Thyroid gland (tissue), 4 donors: ENCODE data around the gene TCEA2. TPM values are rescaled to one million over a fixed set of nuclear protein-coding genes. Genes with fewer than 3 reads are reported as not detected.

Experiments used
- DNase-seq, 2 donors: peaks; one replicate each; pipeline ENCODE4 v3.0.0-alpha.2; 2019
- H3K27ac ChIP-seq, 3 donors: fragments of 200-600 bp; sonication (generic); 1 replicate in 2 of 3; 2 replicates in 1 of 3; pipeline ENCODE4 v1.5.1; 2016 to 2019; ENCODE audit warnings: mild to moderate bottlenecking in 1 of 3, moderate library complexity in 1 of 3
- H3K27me3 ChIP-seq: fragments of 200-600 bp; sonication (generic); one replicate; pipeline ENCODE4 v1.5.1; 2019
- H3K36me3 ChIP-seq, 2 donors: fragments of 200-600 bp; sonication (generic); one replicate each; pipeline ENCODE4 v1.5.1; 2016 to 2019
- H3K4me1 ChIP-seq, 2 donors: fragments of 200-600 bp; sonication (generic); one replicate each; pipeline ENCODE4 v1.5.1; 2017 to 2019
- H3K4me3 ChIP-seq, 3 donors: fragments of 200-600 bp; sonication (generic); replicated peaks in 1 of 3; 1 replicate in 2 of 3; 2 replicates in 1 of 3; pipeline ENCODE4 v1.5.1; 2016; ENCODE audit warnings: mild to moderate bottlenecking in 1 of 3
- H3K9me3 ChIP-seq: fragments of 200-600 bp; sonication (generic); one replicate; pipeline ENCODE4 v1.5.1; 2017
- POLR2A ChIP-seq, 2 donors: fragments of 450-650 bp; IDR thresholded peaks; one replicate each; pipeline ENCODE4 v1.6.1; 2017; ENCODE audit warnings: antibody characterized with exemption in 2 of 2, mild to moderate bottlenecking in 2 of 2, moderate library complexity in 1 of 2
- WGBS, 2 donors: methylation state at CpG; one replicate each; pipeline ENCODE4 v1.1.5; 2017; 5-methylcytosine and 5-hydroxymethylcytosine counted together
- intact Hi-C: fragments of 100-400 bp; cut with DNase I; formaldehyde crosslinking; loops from one replicate; pipeline ENCODE4 v1.15.1; 2023
- total RNA-seq, 4 donors: library from RNA; depleted of rRNA; stranded (reverse); fragments of >200 nt; gene quantifications; one replicate each; pipeline ENCODE4 v1.2.3, GENCODE V29; 2016
- TF ChIP-seq, protein P1 (sequence below), 6 experiments: fragments of 200-600 bp in 3 of 6; fragments of 450-650 bp in 3 of 6; sonication (generic) in 3 of 6; IDR thresholded peaks; one replicate each; pipeline ENCODE4 v1.5.1; 2016 to 2019; ENCODE audit warnings: antibody characterized with exemption in 6 of 6, mild to moderate bottlenecking in 2 of 6, inconsistent platforms in 1 of 6, moderate library complexity in 1 of 6

Gene TCEA2
- total RNA-seq, 4 donors from 2014 or later = 20.9 to 43.1 (median 24.4) TPM

DNA sequence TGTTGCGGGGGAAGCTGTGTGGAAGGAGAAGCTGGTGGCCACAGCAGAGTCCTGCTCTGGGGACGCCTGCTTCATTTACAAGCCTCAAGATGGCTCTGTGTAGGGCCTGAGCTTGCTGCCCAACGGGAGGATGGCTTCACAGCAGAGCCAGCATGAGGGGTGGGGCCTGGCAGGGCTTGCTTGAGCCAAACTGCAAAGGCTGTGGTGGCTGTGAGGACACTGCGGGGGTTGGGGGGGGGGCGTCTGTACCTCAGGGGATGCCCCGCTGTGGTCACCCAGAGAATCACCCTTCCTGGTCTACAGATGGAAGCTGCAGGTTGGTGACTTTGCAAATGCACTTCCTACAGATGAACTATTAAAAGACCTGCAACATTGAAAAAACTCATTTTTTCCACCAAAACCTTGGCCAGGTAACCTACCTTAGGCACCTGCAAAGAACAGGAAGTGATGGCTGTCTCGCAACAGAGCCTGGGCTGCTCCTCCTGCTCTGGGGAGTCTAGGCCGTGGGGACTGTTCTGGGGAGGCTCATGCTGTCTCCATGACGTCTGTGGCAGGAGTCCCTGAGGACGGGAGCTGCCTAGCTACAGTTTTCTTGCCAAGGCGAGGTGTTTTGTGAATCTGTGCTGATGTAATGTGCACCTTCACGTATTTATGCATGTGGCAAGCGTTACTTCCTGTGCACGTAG lies 37.0 kb downstream of the TCEA2 start:
- no peak overlapping the region for H3K4me3 ChIP-seq
- TF ChIP-seq POLR2A (IDR thresholded peaks at IDR 0.05) = no peak
- TF ChIP-seq, protein P1, sequence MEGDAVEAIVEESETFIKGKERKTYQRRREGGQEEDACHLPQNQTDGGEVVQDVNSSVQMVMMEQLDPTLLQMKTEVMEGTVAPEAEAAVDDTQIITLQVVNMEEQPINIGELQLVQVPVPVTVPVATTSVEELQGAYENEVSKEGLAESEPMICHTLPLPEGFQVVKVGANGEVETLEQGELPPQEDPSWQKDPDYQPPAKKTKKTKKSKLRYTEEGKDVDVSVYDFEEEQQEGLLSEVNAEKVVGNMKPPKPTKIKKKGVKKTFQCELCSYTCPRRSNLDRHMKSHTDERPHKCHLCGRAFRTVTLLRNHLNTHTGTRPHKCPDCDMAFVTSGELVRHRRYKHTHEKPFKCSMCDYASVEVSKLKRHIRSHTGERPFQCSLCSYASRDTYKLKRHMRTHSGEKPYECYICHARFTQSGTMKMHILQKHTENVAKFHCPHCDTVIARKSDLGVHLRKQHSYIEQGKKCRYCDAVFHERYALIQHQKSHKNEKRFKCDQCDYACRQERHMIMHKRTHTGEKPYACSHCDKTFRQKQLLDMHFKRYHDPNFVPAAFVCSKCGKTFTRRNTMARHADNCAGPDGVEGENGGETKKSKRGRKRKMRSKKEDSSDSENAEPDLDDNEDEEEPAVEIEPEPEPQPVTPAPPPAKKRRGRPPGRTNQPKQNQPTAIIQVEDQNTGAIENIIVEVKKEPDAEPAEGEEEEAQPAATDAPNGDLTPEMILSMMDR (IDR thresholded peaks at IDR 0.05) = no peak
- no peak overlapping the region for H3K27ac ChIP-seq
- H3K4me1 ChIP-seq = peaks cover 11% of the 10 kb centered on the region in 2 donors
- no peaks in the 10 kb centered on the region for H3K9me3 ChIP-seq
- H3K27me3 ChIP-seq = no peaks in the 10 kb centered on the region
- WGBS, 2 donors = 81 to 89% methylated on average over 13 to 14 of the region's 14 CpGs
- no peaks in the 10 kb centered on the region for H3K36me3 ChIP-seq
- no peak for DNase-seq
- intact Hi-C loops = no loop called here

DNA sequence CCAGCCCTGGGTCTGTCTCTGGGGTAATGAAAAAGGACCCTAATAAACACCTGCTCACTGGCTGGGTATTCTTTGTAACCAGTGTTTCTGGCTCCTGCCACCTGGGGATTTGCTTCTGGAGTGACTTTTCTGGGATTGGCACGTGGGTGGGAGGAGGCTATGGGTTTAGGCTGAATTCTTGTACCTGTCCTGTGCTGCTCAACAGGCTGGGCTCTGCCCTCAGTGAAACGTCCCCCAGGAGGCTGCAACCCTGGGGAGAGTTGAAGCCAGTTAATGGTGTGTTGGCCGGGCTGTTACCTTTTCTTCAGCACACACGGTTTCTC lies 37.5 kb downstream of the TCEA2 start:
- Histone ChIP-seq H3K27ac (no peak overlapping the region), H3K4me1 (peaks cover 11% of the 10 kb centered on the region in 2 donors), H3K9me3 (no peaks in the 10 kb centered on the region), H3K4me3 (no peak overlapping the region), H3K36me3 (no peaks in the 10 kb centered on the region), H3K27me3 (no peaks in the 10 kb centered on the region)
- intact Hi-C loops = no loop called here
- DNase-seq = no peak
- TF ChIP-seq, protein P1 (IDR thresholded peaks at IDR 0.05) = no peak
- no peak for TF ChIP-seq POLR2A (IDR thresholded peaks at IDR 0.05)
- 69 to 72% methylated on average over 3 to 4 of the region's 4 CpGs for WGBS, 2 donors

DNA sequence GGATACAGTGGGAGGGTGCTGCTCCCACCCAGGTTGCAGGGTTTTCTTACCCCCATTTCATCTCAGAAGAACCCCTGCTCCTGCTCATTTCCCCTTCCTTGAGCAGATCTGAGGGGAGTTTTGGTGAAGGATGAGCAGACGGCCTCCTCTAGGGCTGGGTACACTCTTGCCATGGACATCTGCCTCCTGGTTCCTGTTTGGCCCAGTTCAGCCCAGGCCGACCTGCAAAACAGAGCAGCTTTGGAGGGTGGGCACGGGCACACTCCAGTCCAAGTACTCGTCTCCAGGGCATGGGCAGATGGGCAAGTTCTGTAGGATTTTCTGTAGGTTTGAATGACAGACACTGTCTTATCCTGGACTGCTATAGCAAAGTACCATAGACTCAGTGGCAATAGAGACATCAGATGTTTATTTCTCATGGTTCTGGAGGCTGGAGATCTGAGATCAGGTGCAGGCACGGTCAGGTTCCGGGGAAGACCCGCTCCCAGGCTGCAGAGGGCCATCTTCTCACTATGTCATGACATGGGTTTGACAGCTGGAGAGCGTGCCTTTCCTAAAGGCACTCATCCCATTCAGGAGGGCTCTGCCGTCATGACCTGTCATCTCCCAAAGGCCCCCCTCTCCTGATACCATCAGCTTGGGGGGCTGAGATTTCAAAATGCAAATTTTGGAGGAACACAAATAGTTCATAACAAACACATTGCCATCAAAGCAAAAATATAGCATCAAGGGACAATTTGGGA lies 38.1 kb downstream of the TCEA2 start:
- no peaks in the 10 kb centered on the region for H3K36me3 ChIP-seq
- H3K27ac ChIP-seq = no peak overlapping the region
- no peak for TF ChIP-seq POLR2A (IDR thresholded peaks at IDR 0.05)
- TF ChIP-seq, protein P1 (IDR thresholded peaks at IDR 0.05) = no peak
- intact Hi-C loops = no loop called here
- no peaks in the 10 kb centered on the region for H3K27me3 ChIP-seq
- WGBS, 2 donors = 86 to 96% methylated on average over 9 of the region's 9 CpGs
- DNase-seq = no peak
- H3K4me3 ChIP-seq = no peak overlapping the region
- no peaks in the 10 kb centered on the region for H3K9me3 ChIP-seq
- peaks cover 11% of the 10 kb centered on the region in 2 donors for H3K4me1 ChIP-seq

DNA sequence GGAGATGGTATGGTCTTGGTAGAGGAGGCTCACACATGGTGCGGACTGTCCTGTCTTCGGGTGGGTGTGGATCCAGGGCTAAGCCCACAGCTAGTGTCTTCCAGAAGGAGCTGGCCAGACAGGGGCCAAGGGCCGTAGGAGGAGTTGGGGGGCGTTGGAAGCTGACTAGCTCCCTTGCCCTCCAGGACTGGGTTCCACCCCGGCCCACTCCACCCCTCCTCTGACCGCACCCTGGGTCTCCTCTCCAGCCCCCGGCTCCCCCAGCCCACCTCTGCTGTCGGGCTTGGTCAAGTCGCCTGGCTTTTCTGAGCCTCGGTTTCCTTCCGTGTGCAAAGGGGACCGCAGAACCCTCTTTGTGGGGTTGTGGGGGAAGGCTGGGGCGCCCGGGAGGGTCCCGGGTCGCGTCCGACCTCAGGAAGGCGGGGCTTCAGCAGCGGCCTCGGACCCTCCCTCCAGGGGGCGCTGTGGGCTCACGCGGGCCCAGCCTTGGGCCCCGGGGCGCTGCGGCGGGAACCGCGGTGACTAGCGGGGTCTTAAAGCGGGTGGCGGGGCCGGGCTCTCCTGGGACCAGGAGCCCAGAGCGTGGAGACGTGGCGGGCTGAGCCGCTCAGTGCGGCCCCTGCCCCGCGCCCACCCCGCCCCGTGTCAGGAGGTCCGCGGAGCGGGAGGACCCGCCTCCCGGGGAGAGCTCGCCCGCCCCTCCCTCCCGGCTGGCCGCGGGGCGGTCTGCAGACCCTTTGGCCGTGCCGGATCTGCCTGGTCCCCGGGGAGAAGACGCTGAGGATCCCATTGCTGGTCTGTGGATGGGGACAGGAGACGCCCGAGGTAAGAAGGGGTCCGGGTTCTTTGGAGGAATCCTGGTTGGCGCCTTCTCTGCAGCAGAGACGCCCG lies 39.0 kb downstream of the TCEA2 start:
- no peaks in the 10 kb centered on the region for H3K9me3 ChIP-seq
- DNase-seq = peak; percentile 25 to 40
- no peak for TF ChIP-seq POLR2A (IDR thresholded peaks at IDR 0.05)
- TF ChIP-seq, protein P1 (IDR thresholded peaks at IDR 0.05) = peak; percentile 12 to 65 (median 50)
- no peaks in the 10 kb centered on the region for H3K36me3 ChIP-seq
- WGBS, 2 donors = 23 to 43% methylated on average over 11 of the region's 64 CpGs
- intact Hi-C loops = no loop called here
- no peaks in the 10 kb centered on the region for H3K27me3 ChIP-seq
- no peak overlapping the region for H3K27ac ChIP-seq
- peaks cover 11% of the 10 kb centered on the region in 2 donors for H3K4me1 ChIP-seq
- peak overlapping the region in 1 of 3 donors; percentile 17 for H3K4me3 ChIP-seq
